MM.1S (cell line): ENCODE measurements around the gene DUSP14.

Experiments
- EZH2 ChIP-seq: fragments of 300-600 bp; sonication (generic); optimal IDR thresholded peaks from 2 replicates; pipeline ENCODE3; 2017; ENCODE audit warnings: low read depth, mild to moderate bottlenecking, antibody characterized with exemption, low read length, mixed read lengths
- EZH2phosphoT487 ChIP-seq: fragments of 300-600 bp; sonication (generic); IDR thresholded peaks from 2 replicates; pipeline ENCODE4 v1.6.1; 2018; ENCODE audit warnings: antibody characterized with exemption, low read length
- TF ChIP-seq, protein P1 (sequence below): fragments of 300-600 bp; sonication (generic); IDR thresholded peaks from 2 replicates; pipeline ENCODE4 v1.5.1; 2016; ENCODE audit warnings: antibody characterized with exemption, low read length, mixed read lengths

DNA sequence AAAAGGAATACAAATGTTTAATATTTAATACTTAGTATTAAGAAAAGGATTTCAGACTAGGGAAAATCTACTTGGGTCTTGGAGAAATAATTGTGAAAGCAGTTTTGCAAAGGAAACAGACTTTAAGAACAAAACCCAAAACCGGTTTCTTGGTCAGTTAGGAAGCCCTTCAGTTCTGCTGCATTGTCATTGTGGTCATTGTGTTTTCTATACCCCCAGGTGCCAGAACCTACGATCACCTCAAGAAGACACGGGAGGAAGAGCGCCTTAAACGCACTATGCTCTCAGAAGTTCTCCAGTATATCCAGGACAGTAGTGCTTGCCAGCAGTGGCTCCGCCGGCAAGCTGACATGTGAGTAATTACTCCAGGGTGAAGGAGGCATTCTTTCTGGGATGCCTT lies 19.5 kb upstream of the DUSP14 start:
- TF ChIP-seq, protein P1, sequence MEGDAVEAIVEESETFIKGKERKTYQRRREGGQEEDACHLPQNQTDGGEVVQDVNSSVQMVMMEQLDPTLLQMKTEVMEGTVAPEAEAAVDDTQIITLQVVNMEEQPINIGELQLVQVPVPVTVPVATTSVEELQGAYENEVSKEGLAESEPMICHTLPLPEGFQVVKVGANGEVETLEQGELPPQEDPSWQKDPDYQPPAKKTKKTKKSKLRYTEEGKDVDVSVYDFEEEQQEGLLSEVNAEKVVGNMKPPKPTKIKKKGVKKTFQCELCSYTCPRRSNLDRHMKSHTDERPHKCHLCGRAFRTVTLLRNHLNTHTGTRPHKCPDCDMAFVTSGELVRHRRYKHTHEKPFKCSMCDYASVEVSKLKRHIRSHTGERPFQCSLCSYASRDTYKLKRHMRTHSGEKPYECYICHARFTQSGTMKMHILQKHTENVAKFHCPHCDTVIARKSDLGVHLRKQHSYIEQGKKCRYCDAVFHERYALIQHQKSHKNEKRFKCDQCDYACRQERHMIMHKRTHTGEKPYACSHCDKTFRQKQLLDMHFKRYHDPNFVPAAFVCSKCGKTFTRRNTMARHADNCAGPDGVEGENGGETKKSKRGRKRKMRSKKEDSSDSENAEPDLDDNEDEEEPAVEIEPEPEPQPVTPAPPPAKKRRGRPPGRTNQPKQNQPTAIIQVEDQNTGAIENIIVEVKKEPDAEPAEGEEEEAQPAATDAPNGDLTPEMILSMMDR: no peak
- TF ChIP-seq EZH2 (no peak), EZH2phosphoT487 (no peak)
